ENCODE data around the gene SERPINA1.

The SERPINA1 gene

GRCh38 chr14:94365624-94366023 lies 22.8 kb downstream of the SERPINA1 start:
- no peak for TF ChIP-seq CTCF (IDR thresholded peaks at IDR 0.05; ENCODE audit: borderline replicate concordance, control extremely low read depth, extremely low read depth, insufficient read depth, missing control alignments)
- no peak for DNase-seq (ENCODE audit: low spot score)
- in situ Hi-C loops (cut with MboI; ENCODE audit: low sequenced_read_pairs, unreplicated experiment): no loop called here

GRCh38 chr14:94364964-94365363 lies 23.4 kb downstream of the SERPINA1 start:
- no peak for DNase-seq (ENCODE audit: low spot score)
- in situ Hi-C loops (cut with MboI; ENCODE audit: low sequenced_read_pairs, unreplicated experiment): no loop called here
- no peak for TF ChIP-seq CTCF (IDR thresholded peaks at IDR 0.05; ENCODE audit: borderline replicate concordance, control extremely low read depth, extremely low read depth, insufficient read depth, missing control alignments)

- no peak for TF ChIP-seq CTCF (IDR thresholded peaks at IDR 0.05; ENCODE audit: borderline replicate concordance, control extremely low read depth, extremely low read depth, insufficient read depth, missing control alignments)
- in situ Hi-C loops (cut with MboI; ENCODE audit: low sequenced_read_pairs, unreplicated experiment): no loop called here
- no peak for DNase-seq (ENCODE audit: low spot score)
Observed at GRCh38 chr14:94364037-94364436, 24.4 kb downstream of the SERPINA1 start.

GRCh38 chr14:94363151-94363624 lies 25.2 kb downstream of the SERPINA1 start:
- in situ Hi-C loops (cut with MboI; ENCODE audit: low sequenced_read_pairs, unreplicated experiment): no loop called here
- DNase-seq (ENCODE audit: low spot score): no peak
- no peak for TF ChIP-seq CTCF (IDR thresholded peaks at IDR 0.05; ENCODE audit: borderline replicate concordance, control extremely low read depth, extremely low read depth, insufficient read depth, missing control alignments)

GRCh38 chr14:94362614-94363133 lies 25.7 kb downstream of the SERPINA1 start:
- no peak for DNase-seq (ENCODE audit: low spot score)
- TF ChIP-seq CTCF (IDR thresholded peaks at IDR 0.05; ENCODE audit: borderline replicate concordance, control extremely low read depth, extremely low read depth, insufficient read depth, missing control alignments): no peak
- in situ Hi-C loops (cut with MboI; ENCODE audit: low sequenced_read_pairs, unreplicated experiment): no loop called here

GRCh38 chr14:94361682-94362081 lies 26.7 kb downstream of the SERPINA1 start:
- TF ChIP-seq CTCF (IDR thresholded peaks at IDR 0.05; ENCODE audit: borderline replicate concordance, control extremely low read depth, extremely low read depth, insufficient read depth, missing control alignments): no peak
- no peak for DNase-seq (ENCODE audit: low spot score)
- in situ Hi-C loops (cut with MboI; ENCODE audit: low sequenced_read_pairs, unreplicated experiment): no loop called here

Data from GM13976 (cell line).